Upper lobe of left lung (tissue), 4 donors: Measurements from ENCODE around the gene NEURL4.

ENCODE experiments used
- CTCF ChIP-seq, 6 experiments: fragments of 450-650 bp in 4 of 6; fragments of 200-600 bp in 2 of 6; sonication (generic) in 2 of 6; IDR thresholded peaks; one replicate each; pipeline ENCODE4 v1.5.1; 2016 to 2019; ENCODE audit warnings: antibody characterized with exemption in 6 of 6
- EP300 ChIP-seq, 4 donors: sonication (generic); formaldehyde crosslinking; IDR thresholded peaks; one replicate each; pipeline ENCODE4 v1.5.1; 2017; ENCODE audit warnings: antibody characterized with exemption in 4 of 4, control low read depth in 2 of 4
- POLR2A ChIP-seq, 4 donors: fragments of 450-650 bp; IDR thresholded peaks; one replicate each; pipeline ENCODE4 v1.5.1; 2016 to 2017; ENCODE audit warnings: antibody characterized with exemption in 4 of 4, mild to moderate bottlenecking in 2 of 4
- POLR2AphosphoS5 ChIP-seq, 2 donors: sonication (generic); formaldehyde crosslinking; IDR thresholded peaks; one replicate each; pipeline ENCODE4 v1.5.1; 2017; ENCODE audit warnings: antibody characterized with exemption in 2 of 2

- TF ChIP-seq POLR2A (IDR thresholded peaks at IDR 0.05) (no peak), CTCF (IDR thresholded peaks at IDR 0.05) (no peak), POLR2AphosphoS5 (IDR thresholded peaks at IDR 0.05) (no peak), EP300 (IDR thresholded peaks at IDR 0.05) (no peak)
Measured at GRCh38 chr17:7327056-7327455, 2.1 kb downstream of the NEURL4 start.
